ENCODE measurements around the gene TIMD4. TPM values are rescaled to one million over a fixed set of nuclear protein-coding genes. Genes with fewer than 3 reads are reported as not detected.
"Not testable (repeated sequence)": the region's sequence is repeated elsewhere in the genome, so short reads cannot be mapped to it uniquely, and the experiment has no call there.

The TIMD4 gene
- total RNA-seq, 1 donor from 2014 or later, result 5.8 TPM

DNA sequence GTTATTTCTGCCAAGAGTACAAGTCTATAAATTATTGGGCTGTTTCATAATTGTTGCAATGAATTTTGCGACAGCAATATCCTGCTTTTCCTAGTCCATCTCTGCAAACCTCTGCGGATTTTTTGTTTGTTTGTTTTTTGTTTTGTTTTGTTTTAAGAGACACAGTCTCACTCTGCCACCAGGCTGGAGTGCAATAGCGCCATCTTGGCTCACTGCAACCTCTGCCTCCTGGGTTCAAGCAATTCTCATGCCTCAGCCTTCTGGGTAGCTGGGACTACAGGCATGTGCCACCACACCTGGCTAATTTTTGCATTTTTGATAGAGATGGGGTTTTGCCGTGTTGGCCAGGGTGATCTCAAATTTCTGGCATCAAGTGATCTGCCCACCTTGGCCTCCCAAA lies 37.3 kb downstream of the TIMD4 start:
- ATAC-seq; DNase-seq (ENCODE audit: low spot score): not testable (repeated sequence)

- DNase-seq (ENCODE audit: low spot score), result no peak
- ATAC-seq, result no peak
These were observed 40.7 kb downstream of the TIMD4 start for GRCh38 chr5:156922207-156922792.

GRCh38 chr5:156920861-156921431 lies 42.1 kb downstream of the TIMD4 start:
- DNase-seq (ENCODE audit: low spot score), result no peak
- no peak for ATAC-seq

DNA sequence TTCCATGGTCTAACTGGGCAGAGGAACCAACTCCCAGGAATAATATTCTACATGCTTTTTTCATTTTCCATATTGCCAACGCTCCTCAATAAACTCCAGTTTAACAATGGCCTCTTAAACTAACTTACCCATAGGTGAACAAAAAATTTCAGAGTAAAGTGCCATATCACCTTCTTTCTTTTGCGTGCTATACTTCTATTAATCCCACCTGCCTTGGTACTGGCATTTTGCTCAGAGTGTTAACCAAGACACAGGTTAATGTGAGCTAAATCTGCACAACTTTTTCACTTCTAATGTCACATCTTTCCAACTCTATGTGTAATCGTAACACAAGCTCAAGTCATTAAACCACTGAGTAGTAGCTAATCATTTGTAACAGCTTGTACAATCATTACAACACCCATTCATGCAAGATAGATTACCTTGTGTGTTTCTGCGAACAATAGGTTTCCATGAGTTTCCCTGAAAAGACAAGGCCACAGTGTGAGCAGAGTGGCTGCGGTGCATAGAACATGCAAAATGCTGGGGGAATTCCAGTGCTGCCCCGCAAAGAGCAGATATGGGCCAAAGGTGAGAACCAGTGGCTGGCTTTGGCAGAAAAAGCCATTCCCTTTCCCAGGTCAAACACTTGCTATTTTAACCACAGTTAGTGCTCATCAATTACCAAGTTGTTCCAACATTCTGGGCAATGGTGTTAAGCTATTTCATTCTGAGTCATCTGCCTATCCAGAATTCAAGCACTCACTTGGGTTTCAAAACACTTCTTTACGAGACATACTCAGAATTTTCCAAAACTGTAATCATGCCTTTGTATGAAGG lies 42.8 kb downstream of the TIMD4 start:
- DNase-seq (ENCODE audit: low spot score) (no peak), ATAC-seq (no peak)

GRCh38 chr5:156918311-156918845 lies 44.6 kb downstream of the TIMD4 start:
- ATAC-seq (no peak), DNase-seq (ENCODE audit: low spot score) (no peak)

- no peak for DNase-seq (ENCODE audit: low spot score)
- no peak for ATAC-seq
These were observed 48.7 kb downstream of the TIMD4 start for GRCh38 chr5:156914371-156914737.

GRCh38 chr5:156913719-156914370 lies 49.2 kb downstream of the TIMD4 start:
- ATAC-seq (no peak), DNase-seq (ENCODE audit: low spot score) (no peak)

- DNase-seq (ENCODE audit: low spot score) (no peak), ATAC-seq (no peak)
These were observed 49.7 kb downstream of the TIMD4 start for GRCh38 chr5:156913355-156913718.

DNA sequence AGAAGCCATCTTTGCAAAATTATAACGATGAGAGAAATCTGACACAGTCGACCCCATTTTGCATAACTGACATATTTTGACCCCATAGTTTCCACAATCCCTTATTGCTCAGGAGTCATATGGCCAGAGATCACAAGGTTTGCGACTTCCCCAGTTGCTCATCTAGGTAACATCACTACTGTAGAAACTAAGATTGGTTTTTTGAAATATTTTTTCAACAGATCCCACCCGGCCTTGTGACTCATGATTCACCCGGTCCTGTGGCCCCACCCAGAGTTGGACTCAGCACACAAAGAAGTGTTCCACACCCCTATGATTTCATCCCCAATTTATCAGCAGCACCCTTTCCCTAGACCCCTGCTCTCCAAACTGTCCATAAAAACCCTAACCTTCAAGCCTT lies 50.2 kb downstream of the TIMD4 start:
- ATAC-seq, result no peak
- DNase-seq (ENCODE audit: low spot score), result no peak

DNA sequence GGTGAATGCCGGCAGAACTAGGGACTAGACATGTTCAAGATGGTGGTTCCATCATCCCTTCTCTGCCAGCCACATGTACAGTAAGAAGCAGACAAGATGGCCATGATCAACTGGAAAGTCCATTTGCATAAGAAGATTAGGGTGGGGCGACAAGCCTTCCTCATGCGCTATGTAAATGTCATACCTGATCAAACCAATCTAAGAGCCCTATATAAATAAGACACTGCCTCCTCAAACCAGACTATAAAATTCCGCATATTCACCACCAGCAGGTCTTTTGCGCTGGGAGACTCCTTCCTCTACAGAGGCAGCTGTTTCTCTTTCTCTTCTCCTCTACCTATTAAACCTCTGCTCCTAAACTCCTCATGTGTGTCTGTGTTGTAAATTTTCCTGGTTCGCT lies 53.8 kb downstream of the TIMD4 start:
- no peak for DNase-seq (ENCODE audit: low spot score)
- no peak for ATAC-seq

DNA sequence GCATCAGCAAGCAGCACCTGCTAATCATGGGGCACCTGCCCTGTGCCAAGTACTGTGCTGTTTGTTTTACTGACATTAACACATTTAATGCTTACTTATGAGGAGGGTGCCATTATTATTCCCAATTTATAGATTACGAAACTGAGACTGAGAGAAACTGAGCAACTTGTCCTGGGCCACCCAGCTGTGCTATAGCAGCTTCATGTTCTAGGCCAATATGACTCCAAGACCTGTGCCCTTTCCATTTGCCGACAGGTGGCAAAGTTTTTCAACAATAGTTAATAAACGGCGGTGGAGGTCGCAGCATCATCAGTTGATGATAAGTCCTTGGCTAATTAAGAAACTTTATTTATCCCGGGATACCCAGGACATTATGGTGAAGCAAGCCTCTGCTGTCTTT lies 55.4 kb downstream of the TIMD4 start:
- no peak for ATAC-seq
- no peak for DNase-seq (ENCODE audit: low spot score)

DNA sequence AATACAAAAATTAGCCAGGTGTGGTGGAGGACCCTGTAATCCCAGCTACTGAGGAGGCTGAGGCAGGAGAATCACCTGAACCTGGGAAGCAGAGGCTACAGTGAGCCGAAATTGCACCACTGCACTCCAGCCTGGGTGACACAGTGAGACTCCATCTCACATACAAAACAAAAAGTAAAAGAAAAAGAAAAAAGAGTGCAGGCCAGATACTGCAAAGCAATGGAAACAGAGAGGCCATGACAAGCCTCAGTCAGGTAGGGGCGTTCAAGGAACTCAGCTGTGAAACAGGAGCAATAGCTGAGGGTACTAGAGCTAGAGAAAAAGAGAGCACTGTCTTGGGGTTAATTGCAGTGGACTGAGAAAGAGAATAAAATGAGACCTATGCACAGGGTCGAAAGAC lies 56.2 kb downstream of the TIMD4 start:
- ATAC-seq, result no peak
- no peak for DNase-seq (ENCODE audit: low spot score)

DNA sequence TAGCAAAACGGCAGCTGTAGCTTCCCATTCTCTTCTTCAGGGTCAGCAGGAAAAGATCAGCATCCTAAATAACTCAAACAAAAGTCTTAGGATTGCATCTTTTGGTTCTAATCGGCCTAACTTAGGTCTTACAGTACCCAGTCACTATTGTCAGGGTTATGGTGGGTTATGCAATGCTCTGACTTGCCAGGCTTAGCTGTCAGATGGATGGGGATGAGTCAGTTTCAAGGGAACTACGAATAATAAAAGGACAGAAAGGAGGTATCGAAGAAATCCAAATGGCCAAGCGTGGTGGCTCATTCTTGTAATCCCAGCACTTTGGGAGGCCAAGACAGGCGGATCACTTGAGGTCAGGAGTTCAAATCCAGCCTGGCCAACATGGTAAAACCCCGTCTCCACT lies 66.5 kb downstream of the TIMD4 start:
- ATAC-seq (no peak), DNase-seq (ENCODE audit: low spot score) (no peak)

DNA sequence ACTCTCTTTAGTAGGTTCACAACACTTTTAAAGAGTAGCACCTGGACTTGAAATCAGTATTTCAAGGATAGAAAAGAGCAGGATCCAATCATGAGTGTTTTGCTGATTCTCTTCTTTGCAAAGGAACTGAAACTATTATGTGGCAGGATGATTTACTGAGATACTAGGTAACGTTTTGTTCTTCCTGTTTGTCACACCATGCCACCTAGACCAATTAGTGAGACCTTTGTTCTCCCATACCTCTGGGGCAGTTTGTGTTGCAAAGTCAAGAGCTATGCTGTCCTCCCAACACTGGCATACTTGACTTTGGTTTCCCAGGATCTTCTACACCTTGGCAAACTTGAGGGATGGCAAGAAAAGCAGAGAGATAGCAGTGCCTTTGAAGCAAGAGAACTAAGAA lies 69.5 kb downstream of the TIMD4 start:
- no peak for ATAC-seq

GRCh38 chr5:156892864-156893263 lies 70.2 kb downstream of the TIMD4 start:
- DNase-seq (ENCODE audit: low spot score) (no peak), ATAC-seq (no peak)

More for the DNA sequence above, 69.5 kb downstream of the TIMD4 start:
- no peak for DNase-seq (ENCODE audit: low spot score)

DNA sequence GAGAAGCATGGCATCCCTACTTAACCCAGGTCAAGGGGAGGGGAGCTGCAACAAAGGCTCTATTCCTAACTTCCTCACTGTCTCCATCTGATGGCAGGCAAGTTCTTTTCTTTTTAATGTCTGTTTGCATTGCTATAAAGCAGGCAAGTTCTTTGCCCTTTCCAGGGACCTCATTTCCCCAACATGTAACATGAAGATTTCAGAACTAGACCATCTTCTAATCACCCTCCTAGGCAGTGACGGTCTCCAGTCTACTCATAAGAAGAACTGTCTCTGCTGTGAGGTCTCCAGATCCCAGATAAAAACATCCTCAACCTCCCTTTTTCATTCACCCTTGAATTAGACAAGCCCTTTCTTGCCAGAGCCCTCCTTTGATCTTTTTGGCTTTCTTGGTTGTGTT lies 70.8 kb downstream of the TIMD4 start:
- DNase-seq (ENCODE audit: low spot score) (no peak), ATAC-seq (no peak)

GRCh38 chr5:156888520-156888919 lies 74.5 kb downstream of the TIMD4 start:
- no peak for ATAC-seq
- DNase-seq (ENCODE audit: low spot score), result no peak

- ATAC-seq (no peak), DNase-seq (ENCODE audit: low spot score) (no peak)
These were observed 79.6 kb downstream of the TIMD4 start for GRCh38 chr5:156883316-156883875.

- no peak for ATAC-seq
These were observed 83.3 kb downstream of the TIMD4 start for GRCh38 chr5:156879665-156880285.

GRCh38 chr5:156871212-156871611 lies 91.8 kb downstream of the TIMD4 start:
- DNase-seq (ENCODE audit: low spot score), result no peak
- no peak for ATAC-seq

More at GRCh38 chr5:156879665-156880285, 83.3 kb downstream of the TIMD4 start:
- no peak for DNase-seq (ENCODE audit: low spot score)

- DNase-seq (ENCODE audit: low spot score) (no peak), ATAC-seq (no peak)
These were observed 92.6 kb downstream of the TIMD4 start for GRCh38 chr5:156870498-156870839.

Data from left lobe of liver (tissue), 2 donors.